K562 (cell line): Measurements from ENCODE around the gene SAE1. TPM values are rescaled to one million over a fixed set of nuclear protein-coding genes. Genes with fewer than 3 reads are reported as not detected.

Source experiments
- EZH2 ChIP-seq: IDR thresholded peaks from 2 replicates; pipeline ENCODE4 v1.6.1; 2012; ENCODE audit warnings: low read depth, mild to moderate bottlenecking, inconsistent platforms, low read length, borderline replicate concordance
- FOXK1 ChIP-seq: sonication (generic); formaldehyde crosslinking; IDR thresholded peaks from 2 replicates; pipeline ENCODE4 v1.8.0; 2022; ENCODE audit warnings: missing genetic modification reagents, mild to moderate bottlenecking, borderline replicate concordance
- SUPT5H ChIP-seq: fragments of 450-650 bp; IDR thresholded peaks from 2 replicates; pipeline ENCODE4 v1.6.1; 2016
- TCFL5 ChIP-seq: fragments of 250-450 bp; sonication (Bioruptor Pico); conservative IDR thresholded peaks from 2 replicates; pipeline ENCODE4 v1.6.1; 2021; ENCODE audit warnings: mild to moderate bottlenecking, moderate library complexity, matching md5 sums
- ZNF318 ChIP-seq, 2 experiments: fragments of 450-650 bp; IDR thresholded peaks; 2 replicates each; pipeline ENCODE4 v1.6.1; 2016; ENCODE audit warnings: mild to moderate bottlenecking in 2 of 2, borderline replicate concordance in 1 of 2, low read depth in 1 of 2, moderate library complexity in 1 of 2
- ZNF584 ChIP-seq: fragments of 200-800 bp; sonication (Bioruptor generic); IDR thresholded peaks from 2 replicates; pipeline ENCODE4 v1.6.1; 2016; ENCODE audit warnings: low read depth, mild to moderate bottlenecking, missing genetic modification characterization, missing compliant biosample characterization
- polyA plus RNA-seq, 8 experiments: library from polyadenylated mRNA; depleted of rRNA in 4 of 8; stranded (reverse) in 5 of 8; unstranded in 3 of 8; fragments of >200 nt; fragmentation: Nextera tagmentation in 2 of 8; fragmentation: Illumina TruSeq in 1 of 8; extraction: Ambion mirVana in 2 of 8; extraction: Trizol in 1 of 8; gene quantifications; 2 replicates each; pipeline versions ENCODE4 v1.2.1 to v1.2.3, GENCODE V29; 2011 to 2014; ENCODE audit warnings: inconsistent platforms in 1 of 8, missing spikeins in 1 of 8
- total RNA-seq, 7 experiments: library from RNA; depleted of rRNA in 6 of 7; stranded (reverse); fragments of >200 nt in 6 of 7; fragmentation: Illumina TruSeq in 2 of 7; extraction: Trizol in 2 of 7; gene quantifications; 2 replicates each; pipeline versions ENCODE4 v1.2.1 to v1.2.3, GENCODE V29; 2011 to 2021; ENCODE audit warnings: low replicate concordance in 1 of 7
- TF ChIP-seq, protein P1 (sequence below): fragments of 450-650 bp; IDR thresholded peaks from 2 replicates; pipeline ENCODE4 v1.6.1; 2017; ENCODE audit warnings: antibody characterized with exemption, mild to moderate bottlenecking
- TF ChIP-seq, protein P2 (sequence below), 2 experiments: fragments of 450-650 bp; IDR thresholded peaks; 2 replicates each; pipeline ENCODE4 v1.6.1; 2016
- TF ChIP-seq, protein P3 (sequence below): fragments of 250-450 bp; sonication (Bioruptor Pico); IDR thresholded peaks from 2 replicates; pipeline ENCODE4 v1.4.0; 2020
- TF ChIP-seq, protein P4 (sequence below): sonication (generic); formaldehyde crosslinking; IDR thresholded peaks from 2 replicates; pipeline ENCODE4 v1.8.0; 2023; ENCODE audit warnings: mild to moderate bottlenecking, missing genetic modification reagents

The SAE1 gene
- total and polyA plus RNA-seq, 9 of the 15 experiments (the other 6 are each of a cell fraction or from before 2014, with no cell fraction given) = 82.8 to 299 (median 217) TPM

DNA sequence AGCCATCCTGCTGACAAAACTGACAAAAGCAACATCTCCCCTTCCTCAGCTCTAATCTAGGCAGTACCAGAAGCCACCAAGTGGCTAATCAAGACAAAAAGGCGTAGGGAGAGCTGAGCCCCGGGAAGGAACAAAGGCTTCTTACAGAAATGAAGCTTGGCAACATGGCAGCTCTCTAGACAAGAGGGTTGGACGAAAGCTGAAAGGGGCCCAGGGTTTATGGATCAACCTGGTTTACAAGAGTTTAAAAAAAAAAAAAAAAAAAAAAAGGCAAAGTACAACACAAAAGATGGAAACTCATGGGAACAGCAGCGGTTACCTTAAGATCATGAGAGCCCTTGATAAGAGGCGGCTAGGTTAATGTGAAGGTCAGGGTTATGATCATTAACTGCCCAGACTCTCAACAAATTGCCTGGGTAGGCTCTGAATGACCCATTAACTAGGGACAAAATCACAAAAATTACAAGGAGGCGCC, 31.0 kb upstream of the SAE1 start (continued):
- no peak for TF ChIP-seq ZNF318 (IDR thresholded peaks at IDR 0.05; ENCODE audit: borderline replicate concordance in 1 of 2, low read depth in 1 of 2)
- no peak for TF ChIP-seq EZH2
- TF ChIP-seq SUPT5H = no peak
- TF ChIP-seq, protein P1, sequence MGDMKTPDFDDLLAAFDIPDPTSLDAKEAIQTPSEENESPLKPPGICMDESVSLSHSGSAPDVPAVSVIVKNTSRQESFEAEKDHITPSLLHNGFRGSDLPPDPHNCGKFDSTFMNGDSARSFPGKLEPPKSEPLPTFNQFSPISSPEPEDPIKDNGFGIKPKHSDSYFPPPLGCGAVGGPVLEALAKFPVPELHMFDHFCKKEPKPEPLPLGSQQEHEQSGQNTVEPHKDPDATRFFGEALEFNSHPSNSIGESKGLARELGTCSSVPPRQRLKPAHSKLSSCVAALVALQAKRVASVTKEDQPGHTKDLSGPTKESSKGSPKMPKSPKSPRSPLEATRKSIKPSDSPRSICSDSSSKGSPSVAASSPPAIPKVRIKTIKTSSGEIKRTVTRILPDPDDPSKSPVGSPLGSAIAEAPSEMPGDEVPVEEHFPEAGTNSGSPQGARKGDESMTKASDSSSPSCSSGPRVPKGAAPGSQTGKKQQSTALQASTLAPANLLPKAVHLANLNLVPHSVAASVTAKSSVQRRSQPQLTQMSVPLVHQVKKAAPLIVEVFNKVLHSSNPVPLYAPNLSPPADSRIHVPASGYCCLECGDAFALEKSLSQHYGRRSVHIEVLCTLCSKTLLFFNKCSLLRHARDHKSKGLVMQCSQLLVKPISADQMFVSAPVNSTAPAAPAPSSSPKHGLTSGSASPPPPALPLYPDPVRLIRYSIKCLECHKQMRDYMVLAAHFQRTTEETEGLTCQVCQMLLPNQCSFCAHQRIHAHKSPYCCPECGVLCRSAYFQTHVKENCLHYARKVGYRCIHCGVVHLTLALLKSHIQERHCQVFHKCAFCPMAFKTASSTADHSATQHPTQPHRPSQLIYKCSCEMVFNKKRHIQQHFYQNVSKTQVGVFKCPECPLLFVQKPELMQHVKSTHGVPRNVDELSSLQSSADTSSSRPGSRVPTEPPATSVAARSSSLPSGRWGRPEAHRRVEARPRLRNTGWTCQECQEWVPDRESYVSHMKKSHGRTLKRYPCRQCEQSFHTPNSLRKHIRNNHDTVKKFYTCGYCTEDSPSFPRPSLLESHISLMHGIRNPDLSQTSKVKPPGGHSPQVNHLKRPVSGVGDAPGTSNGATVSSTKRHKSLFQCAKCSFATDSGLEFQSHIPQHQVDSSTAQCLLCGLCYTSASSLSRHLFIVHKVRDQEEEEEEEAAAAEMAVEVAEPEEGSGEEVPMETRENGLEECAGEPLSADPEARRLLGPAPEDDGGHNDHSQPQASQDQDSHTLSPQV = peak; percentile 73
- TF ChIP-seq, protein P2, sequence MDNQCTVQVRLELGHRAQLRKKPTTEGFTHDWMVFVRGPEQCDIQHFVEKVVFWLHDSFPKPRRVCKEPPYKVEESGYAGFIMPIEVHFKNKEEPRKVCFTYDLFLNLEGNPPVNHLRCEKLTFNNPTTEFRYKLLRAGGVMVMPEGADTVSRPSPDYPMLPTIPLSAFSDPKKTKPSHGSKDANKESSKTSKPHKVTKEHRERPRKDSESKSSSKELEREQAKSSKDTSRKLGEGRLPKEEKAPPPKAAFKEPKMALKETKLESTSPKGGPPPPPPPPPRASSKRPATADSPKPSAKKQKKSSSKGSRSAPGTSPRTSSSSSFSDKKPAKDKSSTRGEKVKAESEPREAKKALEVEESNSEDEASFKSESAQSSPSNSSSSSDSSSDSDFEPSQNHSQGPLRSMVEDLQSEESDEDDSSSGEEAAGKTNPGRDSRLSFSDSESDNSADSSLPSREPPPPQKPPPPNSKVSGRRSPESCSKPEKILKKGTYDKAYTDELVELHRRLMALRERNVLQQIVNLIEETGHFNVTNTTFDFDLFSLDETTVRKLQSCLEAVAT (IDR thresholded peaks at IDR 0.05) = no peak
- TF ChIP-seq, protein P3, sequence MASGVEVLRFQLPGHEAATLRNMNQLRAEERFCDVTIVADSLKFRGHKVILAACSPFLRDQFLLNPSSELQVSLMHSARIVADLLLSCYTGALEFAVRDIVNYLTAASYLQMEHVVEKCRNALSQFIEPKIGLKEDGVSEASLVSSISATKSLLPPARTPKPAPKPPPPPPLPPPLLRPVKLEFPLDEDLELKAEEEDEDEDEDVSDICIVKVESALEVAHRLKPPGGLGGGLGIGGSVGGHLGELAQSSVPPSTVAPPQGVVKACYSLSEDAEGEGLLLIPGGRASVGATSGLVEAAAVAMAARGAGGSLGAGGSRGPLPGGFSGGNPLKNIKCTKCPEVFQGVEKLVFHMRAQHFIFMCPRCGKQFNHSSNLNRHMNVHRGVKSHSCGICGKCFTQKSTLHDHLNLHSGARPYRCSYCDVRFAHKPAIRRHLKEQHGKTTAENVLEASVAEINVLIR = no peak
- no peak for TF ChIP-seq ZNF584 (CRISPR knock-in tag)
- no peak for TF ChIP-seq FOXK1 (CRISPR knock-in tag)
- TF ChIP-seq TCFL5 (CRISPR knock-in tag) = no peak
- TF ChIP-seq, protein P4, sequence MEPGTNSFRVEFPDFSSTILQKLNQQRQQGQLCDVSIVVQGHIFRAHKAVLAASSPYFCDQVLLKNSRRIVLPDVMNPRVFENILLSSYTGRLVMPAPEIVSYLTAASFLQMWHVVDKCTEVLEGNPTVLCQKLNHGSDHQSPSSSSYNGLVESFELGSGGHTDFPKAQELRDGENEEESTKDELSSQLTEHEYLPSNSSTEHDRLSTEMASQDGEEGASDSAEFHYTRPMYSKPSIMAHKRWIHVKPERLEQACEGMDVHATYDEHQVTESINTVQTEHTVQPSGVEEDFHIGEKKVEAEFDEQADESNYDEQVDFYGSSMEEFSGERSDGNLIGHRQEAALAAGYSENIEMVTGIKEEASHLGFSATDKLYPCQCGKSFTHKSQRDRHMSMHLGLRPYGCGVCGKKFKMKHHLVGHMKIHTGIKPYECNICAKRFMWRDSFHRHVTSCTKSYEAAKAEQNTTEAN (CRISPR knock-in tag) = no peak
